Measurements from ENCODE around the gene ZCCHC10.
A peak's percentile ranks its signal among the peaks of the same experiment; 100 is the strongest.
"Not testable (repeated sequence)": the region's sequence is repeated elsewhere in the genome, so short reads cannot be mapped to it uniquely, and the experiment has no call there.

The ZCCHC10 gene

DNA sequence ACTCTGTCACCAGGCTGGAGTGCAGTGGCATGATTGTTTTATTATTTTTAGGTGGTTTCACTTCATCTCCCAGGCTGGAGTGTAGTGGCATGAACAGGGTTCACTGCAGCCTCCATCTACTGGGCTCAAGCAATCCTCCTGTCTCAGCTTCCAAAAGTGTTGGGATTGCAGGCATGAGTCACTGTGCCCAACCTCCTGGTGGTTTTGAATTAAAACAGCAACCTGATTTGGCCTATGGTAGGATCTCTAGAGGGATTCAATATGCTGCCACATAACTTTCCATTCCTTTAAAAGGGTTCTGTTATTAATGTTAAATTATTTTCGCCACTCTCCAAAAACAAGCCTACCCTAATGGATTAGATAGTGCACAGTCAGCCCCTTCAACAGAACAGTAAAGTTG, 15.6 kb upstream of the ZCCHC10 start:
- DNase-seq (ENCODE audit: low spot score), result no peak

DNA sequence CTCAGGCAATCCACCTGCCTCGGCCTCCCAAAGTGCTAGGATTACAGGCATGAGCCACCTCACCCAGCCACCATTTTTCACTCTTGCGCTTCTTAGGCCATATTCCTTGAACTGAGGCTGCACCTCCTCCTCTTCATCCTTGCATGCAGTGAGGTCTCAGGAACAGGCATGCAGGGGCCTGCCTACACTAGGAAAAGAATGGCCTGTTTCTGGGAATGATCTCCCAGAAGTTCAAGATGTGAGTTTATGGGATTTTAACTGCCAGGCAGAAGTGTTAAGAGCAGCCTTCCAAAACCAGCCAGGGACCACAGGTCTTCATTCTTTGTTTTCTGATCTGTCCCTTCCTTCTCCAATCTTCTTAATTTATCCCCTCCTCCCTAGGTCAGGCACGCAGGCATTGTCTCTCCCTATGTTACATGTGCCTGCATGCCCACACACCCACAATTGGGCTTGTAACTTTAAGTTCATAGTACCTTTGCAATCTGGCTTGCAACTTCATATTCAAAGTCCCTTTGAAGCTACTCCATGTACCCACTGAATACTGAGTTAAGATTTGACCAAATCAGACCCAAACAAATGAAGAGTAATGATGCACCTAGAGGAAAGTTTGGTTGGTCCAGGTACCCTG, 14.9 kb upstream of the ZCCHC10 start:
- DNase-seq (ENCODE audit: low spot score), result no peak

DNA sequence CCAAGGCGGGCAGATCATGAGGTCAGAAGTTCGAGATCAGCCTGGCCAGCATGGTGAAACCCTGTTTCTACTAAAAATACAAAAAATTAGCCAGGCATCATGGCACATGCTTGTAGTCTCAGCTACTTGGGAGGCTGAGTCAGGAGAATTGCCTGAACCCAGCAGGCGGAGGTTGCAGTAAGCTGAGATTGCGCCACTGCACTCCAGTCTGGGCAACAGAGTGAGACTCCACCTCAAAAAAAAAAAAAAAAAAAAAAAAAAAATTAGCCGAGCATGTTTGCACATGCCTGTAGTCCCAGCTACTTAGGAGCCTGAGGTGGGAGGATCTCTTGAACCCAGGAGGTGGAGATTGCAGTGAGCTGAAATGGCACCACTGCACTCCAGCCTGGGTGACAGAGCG, 10.3 kb upstream of the ZCCHC10 start:
- not testable (repeated sequence) for DNase-seq (ENCODE audit: low spot score)

DNA sequence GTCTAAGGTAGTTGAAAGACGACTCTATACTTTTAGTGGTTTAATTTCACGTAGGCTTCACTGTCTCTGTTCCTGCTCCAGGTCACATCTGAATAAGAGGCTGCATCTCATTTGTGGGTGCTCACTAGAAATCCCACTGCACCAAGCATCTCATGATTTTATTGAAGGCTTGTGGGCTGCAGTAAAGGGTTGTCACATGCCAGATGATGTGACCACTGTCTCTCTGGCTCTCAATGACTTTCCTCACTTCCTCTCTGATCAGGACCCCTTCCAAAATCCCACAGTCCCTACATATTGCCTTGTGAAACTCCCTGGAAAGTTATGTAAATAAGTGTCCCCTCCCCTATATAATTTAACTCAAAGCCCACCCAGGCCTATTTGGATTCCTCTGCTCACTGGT, 8.9 kb upstream of the ZCCHC10 start:
- DNase-seq (ENCODE audit: low spot score), result no peak

DNA sequence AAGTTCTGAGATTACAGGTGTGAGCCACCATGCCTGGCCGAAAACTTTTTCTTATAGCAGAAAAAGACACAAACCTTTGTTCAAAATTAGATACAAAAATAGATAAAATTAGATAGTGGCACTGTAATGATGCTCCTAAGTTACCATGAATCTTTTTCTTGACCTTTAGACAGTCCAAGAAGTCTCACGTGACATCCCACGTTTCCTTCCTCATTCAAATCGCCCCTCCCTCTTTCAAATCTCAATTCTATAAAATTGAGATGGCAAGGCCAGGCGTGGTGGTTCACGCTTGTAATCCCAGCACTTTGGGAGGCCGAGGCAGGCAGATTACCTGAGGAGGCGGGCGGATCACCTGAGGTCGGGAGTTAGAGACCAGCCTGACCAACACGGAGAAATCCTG, 7.7 kb upstream of the ZCCHC10 start:
- DNase-seq (ENCODE audit: low spot score), result no peak

DNA sequence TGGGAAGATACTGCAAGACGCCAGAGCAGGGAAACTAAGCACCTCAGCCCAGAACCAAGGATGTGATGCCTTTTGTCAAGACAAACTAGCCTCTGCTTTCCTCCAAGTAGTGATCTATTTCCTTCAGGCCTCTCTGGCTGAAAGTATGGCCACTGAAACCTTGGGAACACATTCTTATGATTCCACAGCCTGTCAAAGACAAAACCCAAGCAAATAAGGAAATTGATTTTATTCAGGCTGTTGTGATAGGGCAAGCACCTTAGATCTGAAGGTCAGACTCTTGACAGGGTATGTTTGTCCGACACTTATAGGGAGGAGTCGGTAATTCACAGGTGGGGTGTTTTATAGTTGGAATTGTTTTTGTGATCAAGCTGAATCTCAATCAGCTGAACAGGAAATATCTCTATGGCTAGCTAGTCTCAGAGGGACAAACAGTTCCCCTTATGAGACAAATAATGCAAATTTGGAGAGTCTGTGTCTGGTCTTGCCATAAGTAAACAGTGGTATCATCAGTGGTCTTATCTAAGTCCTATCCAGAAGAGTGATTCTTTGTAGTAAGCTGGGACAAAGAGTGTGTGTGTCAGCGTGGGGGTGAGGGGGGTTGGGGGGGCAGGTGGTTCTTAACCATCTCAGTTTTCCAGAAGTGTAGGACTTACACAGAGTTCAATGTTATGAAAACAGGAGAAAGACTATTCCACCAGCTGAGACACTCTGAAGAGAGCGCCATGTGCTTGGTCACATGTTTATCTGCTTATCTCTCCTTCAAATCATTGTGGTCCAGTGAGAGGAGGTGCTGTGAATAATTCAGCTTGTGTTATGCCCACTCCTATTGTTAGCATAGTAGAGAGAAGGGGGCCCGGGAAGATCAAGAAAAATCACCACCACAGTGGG, 6.7 kb upstream of the ZCCHC10 start:
- no peak for DNase-seq (ENCODE audit: low spot score)

DNA sequence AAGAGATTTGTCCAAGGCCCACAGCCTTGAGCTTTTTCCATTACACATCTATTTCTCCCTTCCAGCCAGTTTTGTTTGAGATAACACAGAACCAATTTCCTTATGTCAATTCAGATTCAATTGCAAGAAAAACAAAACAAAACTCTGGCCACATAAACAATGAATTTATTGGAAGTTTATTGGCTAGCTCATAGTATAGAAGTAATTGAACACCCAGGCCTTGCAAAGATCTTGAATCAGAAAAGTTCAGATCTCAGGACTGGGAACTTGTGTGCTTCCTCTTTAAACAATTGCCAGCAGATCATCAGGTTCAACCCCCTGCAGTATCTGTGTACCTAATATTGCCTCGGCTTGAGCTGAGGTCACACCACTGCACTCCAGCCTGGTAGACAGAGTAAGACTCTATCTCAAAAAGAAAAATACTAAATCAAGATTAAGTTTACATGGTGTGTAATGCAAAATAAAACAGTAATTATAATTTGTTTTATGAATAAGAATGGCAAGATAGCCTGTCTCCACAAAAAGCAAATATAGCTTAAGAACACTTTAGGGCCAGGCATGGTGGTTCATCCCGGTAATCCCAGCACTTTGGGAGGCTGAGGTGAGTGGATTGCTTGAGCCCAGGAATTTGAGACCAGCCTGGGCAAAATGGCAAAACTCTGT, 4.1 kb upstream of the ZCCHC10 start:
- no peak for DNase-seq (ENCODE audit: low spot score)

DNA sequence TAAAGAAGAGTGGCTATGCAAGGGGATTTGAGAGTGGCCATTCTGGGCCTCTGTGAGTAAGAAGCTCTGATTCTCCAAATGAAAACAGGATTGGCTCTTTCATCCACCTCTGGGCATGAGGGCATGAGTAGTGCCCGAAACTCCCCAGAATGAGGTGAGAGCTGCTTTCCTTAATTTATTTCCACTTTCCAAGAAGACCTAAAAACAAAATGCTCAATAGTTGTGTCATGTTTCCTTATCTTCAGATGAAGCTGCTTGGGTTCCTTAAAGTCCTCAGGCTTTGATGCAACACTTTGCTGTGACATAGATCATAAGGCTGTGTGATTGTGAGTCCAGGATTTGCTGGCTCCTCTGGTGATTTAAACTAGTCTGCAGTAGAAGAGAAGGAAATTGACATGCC, 3.1 kb upstream of the ZCCHC10 start:
- DNase-seq (ENCODE audit: low spot score), result no peak

DNA sequence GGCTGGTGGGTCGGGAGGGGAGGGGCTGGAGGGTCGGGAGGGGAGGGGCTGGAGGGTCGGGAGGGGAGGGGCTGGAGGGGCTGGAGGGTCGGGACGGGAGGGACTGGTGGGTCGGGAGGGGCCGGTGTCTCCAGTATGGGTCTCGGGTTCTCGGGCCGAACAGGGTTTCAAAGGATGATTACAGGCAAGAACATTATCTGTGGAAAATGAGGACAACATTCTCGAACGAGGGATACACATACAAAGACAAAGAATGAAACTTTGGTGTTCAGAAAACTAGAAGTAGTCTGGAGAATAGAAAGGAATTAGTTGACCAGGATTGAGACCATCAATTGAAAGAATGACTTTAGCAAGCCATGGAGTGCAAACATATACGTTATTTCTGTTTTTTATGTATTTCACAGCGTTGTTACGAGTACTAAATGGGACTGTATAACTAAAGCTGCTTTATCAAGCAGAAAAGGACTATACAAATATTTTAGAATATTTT, 360 bp upstream of the ZCCHC10 start:
- DNase-seq (ENCODE audit: low spot score), result no peak

DNA sequence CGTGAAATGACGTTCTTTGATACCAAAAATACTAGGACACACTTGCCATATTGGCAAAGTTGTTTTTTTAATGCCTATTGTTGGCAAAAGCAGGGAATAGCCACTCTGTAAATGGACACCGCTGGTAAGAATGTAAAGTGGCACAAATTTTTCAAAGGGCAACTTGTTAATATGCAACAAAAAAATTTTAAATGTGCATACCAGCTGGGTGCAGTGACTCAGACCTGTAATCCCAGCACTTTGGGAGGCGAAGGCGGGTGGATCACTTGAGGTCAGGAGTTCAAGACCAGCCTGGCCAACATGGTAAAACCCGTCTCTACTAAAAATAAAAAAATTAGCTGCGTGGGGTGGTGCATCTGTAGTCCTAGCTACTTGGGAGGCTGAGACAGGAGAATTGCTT, 6.9 kb downstream of the ZCCHC10 start:
- DNase-seq (ENCODE audit: low spot score), result not testable (repeated sequence)

DNA sequence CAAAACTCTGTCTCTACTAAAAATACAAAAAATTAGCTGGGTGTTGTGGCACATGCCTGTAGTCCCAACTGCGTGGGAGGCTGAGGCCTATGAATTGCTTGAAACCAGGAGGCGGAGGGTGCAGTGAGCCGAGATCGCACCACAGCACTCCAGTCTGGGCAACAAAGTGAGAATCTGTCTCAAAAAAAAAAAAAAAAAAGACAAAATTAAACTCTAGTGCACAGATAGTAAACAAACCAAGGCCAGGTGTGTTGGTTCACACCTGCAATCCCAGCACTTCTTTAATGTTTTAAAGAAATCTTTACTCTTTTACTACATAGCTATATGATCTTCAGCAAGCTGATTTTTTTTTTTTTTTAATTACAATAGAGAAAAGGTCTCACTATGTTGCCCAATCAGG, 8.4 kb downstream of the ZCCHC10 start:
- no peak for DNase-seq (ENCODE audit: low spot score)

DNA sequence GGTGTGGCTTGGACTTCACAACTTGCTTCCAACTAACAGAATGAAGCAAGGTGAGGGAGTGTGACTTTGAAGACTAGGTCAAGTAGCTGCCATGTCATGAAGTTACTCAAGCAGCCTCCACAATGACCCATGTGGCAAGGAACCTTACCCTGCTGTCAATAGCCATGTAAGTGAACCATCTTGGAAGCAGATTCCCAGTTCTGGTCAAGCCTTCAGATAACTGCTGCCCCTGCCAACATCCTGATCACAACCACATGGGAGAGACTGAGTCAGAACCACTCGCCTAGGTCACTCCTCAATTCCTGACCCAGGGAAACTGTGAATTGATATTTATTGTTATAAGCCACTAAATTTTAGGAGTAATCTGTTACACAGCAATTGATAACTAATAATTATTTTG, 10.9 kb downstream of the ZCCHC10 start:
- peak; percentile 12 for DNase-seq (ENCODE audit: low spot score)

DNA sequence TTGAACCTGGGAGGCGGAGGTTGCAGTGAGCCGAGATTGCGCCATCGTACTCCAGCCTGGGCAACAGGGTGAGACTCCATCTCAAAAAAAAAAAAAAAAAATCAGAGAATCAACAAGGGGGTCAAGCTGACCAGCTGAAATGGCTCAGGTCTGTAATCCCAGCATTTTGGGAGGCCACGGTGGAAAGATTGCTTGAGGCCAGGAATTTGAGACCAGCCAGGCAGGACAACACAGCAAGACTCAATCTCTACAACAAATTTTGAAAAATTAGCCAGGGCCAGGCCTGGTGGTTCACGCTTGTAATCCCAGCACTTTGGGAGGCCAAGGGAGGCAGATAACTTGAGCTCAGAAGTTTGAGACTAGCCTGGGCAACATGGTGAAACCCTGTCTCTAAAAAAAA, 17.9 kb downstream of the ZCCHC10 start:
- DNase-seq (ENCODE audit: low spot score), result not testable (repeated sequence)

DNA sequence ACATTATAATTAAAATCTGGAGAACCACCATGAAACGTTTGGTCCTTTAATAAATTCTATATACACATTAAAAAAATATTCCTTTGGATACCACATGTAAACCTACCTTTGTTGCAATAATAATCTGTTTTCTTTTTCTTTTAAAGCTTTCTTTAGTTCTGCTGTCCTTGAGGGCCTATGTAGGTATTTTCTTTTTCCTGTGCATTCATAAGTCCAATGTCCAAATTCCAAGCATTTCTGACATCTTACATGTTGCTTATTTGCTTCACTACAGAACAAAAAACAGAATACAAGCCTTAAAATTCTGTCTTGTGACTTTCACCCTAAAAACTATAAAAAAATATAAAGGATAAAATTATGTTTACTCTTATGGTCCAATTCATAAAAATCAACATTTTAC, 19.7 kb downstream of the ZCCHC10 start:
- DNase-seq (ENCODE audit: low spot score), result no peak

DNA sequence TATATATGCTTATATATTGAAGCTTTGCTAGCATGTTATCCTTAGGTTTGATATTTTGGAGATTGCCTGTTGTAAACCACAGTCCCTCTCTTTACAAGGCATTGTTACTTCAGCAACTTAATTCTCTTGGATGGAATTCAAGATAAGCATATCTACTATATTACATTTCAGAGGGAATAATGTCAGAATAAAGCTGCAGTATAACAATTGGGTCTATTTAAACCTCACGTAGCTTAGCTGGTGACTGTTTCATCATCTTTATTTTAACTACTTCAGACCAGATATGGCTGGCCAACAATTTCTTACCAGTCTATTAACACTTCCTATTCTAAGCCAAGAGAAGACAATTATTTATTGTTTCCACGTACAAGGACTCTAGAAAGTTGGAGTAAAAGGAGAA, 27.1 kb downstream of the ZCCHC10 start:
- no peak for DNase-seq (ENCODE audit: low spot score)

DNA sequence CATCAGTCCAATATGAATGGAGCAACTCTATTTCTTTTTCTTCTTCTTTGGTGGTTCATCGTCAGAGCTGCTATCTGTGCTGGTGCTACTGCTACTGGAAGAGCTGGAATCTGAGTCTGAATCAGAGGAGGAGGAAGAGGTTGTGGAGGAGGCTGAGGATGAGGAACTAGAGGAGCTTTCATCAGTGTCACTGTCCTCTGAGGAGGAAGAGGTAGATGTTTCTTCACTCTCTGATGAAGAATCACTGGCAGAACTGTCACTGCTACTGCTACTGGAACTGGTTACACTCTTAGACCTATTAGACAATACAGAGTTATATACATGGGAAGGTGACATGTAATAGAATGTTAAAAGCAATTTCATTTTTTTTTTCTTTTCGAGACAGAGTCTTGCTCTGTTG, 27.8 kb downstream of the ZCCHC10 start:
- DNase-seq (ENCODE audit: low spot score), result no peak

DNA sequence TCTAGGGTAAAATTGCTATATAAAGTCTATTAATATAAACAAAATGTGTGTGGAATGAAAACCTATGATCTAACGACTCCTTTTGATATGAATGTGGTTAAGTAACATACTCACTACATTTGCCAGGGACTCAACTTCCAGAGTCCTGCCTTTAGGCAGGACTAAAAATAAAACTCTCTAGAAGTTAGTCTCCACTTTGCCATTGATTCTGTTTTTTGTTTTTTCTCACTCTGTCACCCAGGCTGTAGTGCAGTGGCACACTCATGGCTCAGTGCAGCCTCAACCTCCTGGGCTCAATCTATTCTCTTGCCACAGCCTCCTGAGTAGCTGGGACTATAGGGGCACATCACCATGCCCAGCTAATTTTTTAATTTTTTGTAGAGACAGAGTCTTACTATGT, 30.0 kb downstream of the ZCCHC10 start:
- no peak for DNase-seq (ENCODE audit: low spot score)

DNA sequence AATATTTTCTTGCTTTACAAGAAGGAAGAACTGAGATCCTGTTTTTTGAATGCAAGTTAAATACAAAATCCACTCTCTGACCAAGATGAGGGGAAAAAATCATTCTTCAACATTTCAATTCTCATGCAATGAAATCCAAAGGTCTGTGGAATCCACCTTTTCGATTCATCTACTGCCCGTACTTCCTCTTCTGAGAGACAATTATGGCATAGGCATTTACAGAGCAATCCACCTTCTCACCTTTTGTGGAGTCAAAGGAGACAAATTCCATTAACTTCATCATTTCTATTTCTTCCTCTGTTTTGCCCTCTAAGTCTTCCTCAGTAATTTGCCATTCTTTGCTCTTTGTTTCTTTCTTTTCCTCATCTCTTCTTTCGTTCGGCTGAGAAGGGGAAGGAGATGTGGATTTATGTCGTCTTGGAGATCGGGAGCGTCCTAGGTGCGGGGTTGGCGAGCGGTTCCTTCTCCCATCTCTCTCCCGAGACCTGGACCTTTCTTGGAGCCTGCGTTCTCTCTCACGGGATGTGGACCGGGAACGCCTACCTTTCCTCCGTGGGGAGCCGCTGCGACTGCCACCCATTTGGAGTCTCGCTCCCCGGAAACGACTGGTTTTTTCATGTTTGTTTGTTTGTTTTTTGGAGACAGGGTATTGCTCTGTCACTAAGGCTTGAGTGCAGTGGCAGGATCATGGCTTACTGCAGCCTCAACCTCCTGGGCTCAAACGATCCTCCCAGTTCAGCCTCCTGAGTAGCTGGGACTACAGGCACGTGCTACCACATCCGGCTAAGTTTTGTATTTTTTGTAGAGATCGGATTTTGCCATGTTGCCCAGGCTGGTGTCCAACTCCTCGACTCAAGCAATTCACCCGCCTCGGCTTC, 38.6 kb downstream of the ZCCHC10 start:
- no peak for DNase-seq (ENCODE audit: low spot score)

DNA sequence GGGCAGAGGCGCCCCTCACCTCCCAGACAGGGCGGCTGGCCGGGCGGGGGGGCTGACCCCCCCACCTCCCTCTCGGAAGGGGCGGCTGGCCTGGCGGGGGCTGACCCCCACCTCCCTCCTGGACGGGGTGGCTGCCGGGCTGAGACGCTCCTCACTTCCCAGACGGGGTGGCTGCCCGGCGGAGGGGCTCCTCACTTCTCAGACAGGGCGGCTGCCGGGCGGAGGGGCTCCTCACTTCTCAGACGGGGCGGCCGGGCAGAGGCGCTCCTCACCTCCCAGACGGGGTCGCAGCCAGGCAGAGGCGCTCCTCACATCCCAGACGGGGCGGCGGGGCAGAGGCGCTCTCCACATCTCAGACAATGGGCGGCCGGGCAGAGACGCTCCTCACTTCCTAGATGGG, 43.4 kb downstream of the ZCCHC10 start:
- DNase-seq (ENCODE audit: low spot score), result not testable (repeated sequence)

DNA sequence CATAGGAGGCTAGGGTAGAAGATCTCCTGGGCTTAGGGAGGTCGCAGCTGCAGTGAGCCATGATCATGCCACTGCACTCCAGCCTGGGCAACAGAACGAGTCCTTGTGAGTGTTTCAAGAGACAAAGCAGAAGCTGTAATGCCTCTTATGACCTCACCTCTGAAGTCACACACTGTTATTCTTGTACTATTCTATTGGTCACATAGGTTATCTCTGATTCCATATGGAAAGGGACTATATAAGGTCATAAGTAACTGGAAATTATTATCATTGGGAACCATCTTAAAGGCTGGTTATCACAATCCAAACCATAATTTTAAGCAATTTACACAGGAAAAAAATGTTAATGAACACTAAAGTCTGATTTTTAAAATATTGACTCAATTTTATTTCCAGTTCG, 45.1 kb downstream of the ZCCHC10 start:
- DNase-seq (ENCODE audit: low spot score), result no peak

DNA sequence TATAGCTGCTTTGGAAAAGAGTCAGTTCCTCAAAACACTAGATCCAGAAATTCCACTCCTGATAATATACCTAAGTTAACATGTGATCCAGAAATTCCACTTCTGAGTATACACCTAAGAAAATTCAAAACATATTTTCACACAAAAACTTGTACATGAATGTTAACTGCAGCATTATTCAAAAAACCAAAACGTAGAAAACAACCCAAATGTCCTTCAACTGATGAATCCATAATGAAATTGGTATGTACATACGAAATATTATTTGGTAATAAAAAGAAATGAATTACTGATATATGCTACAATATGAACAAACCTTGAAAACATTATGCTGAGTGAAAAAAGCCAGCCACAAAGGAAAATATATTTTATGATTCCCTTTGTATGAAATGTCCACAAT, 46.4 kb downstream of the ZCCHC10 start:
- DNase-seq (ENCODE audit: low spot score), result no peak

DNA sequence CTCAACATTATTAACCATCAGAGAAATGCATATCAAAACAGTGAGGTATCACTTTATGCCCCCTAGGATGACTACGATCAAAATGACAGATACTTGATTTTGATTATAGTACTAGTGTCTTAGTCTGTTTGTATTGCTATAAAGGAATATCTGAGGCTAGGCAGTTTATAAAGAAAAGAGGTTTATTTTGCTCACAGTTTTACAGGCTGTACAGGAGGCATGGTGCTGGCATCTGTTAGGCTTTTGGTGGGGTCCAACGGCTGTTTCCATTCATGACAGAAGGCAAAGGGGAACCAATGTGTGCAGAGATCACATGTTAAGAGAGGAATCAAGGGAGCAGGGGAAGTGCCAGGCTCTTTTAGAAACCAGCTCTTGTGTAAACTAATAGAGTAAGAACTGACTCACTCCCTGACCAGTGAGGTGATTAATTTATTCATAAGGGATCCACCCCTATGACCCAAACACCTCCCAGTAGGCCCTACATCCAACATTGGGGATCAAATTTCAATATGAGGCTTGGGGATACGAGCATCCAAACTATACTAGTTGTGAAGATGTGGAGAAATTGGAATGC, 46.9 kb downstream of the ZCCHC10 start:
- no peak for DNase-seq (ENCODE audit: low spot score)
